ENCODE measurements around the gene CHMP2A.

The CHMP2A gene

DNA sequence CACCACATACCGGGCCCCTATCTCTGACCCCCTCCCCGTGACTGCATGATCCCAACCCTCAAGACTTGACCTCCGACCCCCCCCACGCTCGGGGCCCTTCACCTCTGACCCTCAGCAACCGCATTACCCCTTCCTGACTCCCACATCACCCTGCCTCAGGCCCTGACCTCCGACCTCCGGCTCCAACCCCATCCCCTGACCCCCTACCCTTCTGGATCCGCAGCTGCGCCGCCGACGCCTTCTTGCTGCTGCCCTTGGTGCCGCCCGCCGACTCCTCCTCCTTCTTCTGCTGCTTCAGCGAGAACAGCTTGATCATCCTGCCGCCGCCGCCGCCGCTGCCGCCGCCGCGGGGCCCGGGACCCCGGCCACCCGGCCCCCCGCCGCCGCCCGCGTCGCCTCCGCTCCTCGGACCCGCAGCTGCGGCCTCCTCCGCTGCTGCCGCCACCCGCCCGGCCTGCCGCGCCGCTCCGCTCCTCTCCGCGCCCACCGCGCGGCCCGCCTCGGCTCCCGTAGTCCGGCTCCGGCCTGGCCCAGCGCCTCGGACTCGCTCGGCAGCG, 3.2 kb upstream of the CHMP2A start, which contains the start of gene UBE2M (continued):
- TF ChIP-seq, protein P1, sequence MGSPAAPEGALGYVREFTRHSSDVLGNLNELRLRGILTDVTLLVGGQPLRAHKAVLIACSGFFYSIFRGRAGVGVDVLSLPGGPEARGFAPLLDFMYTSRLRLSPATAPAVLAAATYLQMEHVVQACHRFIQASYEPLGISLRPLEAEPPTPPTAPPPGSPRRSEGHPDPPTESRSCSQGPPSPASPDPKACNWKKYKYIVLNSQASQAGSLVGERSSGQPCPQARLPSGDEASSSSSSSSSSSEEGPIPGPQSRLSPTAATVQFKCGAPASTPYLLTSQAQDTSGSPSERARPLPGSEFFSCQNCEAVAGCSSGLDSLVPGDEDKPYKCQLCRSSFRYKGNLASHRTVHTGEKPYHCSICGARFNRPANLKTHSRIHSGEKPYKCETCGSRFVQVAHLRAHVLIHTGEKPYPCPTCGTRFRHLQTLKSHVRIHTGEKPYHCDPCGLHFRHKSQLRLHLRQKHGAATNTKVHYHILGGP (tag by site-specific recombination; IDR thresholded peaks at IDR 0.05) = no peak
- no peak for TF ChIP-seq ZNF274 (IDR thresholded peaks at IDR 0.05; ENCODE audit: low read length)
- no peak for TF ChIP-seq ZNF274 (tag by site-specific recombination; IDR thresholded peaks at IDR 0.05; ENCODE audit: borderline replicate concordance)
- no peak for TF ChIP-seq ZNF600 (tag by site-specific recombination; IDR thresholded peaks at IDR 0.05)
- TF ChIP-seq, protein P2, sequence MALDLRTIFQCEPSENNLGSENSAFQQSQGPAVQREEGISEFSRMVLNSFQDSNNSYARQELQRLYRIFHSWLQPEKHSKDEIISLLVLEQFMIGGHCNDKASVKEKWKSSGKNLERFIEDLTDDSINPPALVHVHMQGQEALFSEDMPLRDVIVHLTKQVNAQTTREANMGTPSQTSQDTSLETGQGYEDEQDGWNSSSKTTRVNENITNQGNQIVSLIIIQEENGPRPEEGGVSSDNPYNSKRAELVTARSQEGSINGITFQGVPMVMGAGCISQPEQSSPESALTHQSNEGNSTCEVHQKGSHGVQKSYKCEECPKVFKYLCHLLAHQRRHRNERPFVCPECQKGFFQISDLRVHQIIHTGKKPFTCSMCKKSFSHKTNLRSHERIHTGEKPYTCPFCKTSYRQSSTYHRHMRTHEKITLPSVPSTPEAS (tag by site-specific recombination; IDR thresholded peaks at IDR 0.05) = no peak
- TF ChIP-seq ZNF132 (tag by site-specific recombination; IDR thresholded peaks at IDR 0.05; ENCODE audit: borderline replicate concordance) = no peak
- TF ChIP-seq WT1 (tag by site-specific recombination; IDR thresholded peaks at IDR 0.05) = no peak
- TF ChIP-seq, protein P3, sequence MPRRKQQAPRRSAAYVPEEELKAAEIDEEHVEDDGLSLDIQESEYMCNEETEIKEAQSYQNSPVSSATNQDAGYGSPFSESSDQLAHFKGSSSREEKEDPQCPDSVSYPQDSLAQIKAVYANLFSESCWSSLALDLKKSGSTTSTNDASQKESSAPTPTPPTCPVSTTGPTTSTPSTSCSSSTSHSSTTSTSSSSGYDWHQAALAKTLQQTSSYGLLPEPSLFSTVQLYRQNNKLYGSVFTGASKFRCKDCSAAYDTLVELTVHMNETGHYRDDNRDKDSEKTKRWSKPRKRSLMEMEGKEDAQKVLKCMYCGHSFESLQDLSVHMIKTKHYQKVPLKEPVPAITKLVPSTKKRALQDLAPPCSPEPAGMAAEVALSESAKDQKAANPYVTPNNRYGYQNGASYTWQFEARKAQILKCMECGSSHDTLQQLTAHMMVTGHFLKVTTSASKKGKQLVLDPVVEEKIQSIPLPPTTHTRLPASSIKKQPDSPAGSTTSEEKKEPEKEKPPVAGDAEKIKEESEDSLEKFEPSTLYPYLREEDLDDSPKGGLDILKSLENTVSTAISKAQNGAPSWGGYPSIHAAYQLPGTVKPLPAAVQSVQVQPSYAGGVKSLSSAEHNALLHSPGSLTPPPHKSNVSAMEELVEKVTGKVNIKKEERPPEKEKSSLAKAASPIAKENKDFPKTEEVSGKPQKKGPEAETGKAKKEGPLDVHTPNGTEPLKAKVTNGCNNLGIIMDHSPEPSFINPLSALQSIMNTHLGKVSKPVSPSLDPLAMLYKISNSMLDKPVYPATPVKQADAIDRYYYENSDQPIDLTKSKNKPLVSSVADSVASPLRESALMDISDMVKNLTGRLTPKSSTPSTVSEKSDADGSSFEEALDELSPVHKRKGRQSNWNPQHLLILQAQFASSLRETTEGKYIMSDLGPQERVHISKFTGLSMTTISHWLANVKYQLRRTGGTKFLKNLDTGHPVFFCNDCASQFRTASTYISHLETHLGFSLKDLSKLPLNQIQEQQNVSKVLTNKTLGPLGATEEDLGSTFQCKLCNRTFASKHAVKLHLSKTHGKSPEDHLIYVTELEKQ (tag by site-specific recombination; IDR thresholded peaks at IDR 0.05; ENCODE audit: borderline replicate concordance) = peak; percentile 60
- no peak for TF ChIP-seq ZNF768 (tag by site-specific recombination; IDR thresholded peaks at IDR 0.05)
- no peak for TF ChIP-seq ZNF701 (tag by site-specific recombination; IDR thresholded peaks at IDR 0.05)
- TF ChIP-seq, protein P4, sequence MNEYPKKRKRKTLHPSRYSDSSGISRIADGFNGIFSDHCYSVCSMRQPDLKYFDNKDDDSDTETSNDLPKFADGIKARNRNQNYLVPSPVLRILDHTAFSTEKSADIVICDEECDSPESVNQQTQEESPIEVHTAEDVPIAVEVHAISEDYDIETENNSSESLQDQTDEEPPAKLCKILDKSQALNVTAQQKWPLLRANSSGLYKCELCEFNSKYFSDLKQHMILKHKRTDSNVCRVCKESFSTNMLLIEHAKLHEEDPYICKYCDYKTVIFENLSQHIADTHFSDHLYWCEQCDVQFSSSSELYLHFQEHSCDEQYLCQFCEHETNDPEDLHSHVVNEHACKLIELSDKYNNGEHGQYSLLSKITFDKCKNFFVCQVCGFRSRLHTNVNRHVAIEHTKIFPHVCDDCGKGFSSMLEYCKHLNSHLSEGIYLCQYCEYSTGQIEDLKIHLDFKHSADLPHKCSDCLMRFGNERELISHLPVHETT (tag by site-specific recombination; IDR thresholded peaks at IDR 0.05) = 0 out of 2 replicates have a peak, but pooled peaks have one; percentile 36
- no peak for TF ChIP-seq ZNF140 (tag by site-specific recombination; IDR thresholded peaks at IDR 0.05)
- TF ChIP-seq ZNF707 (tag by site-specific recombination; IDR thresholded peaks at IDR 0.05) = no peak
- no peak for TF ChIP-seq ZBTB17 (tag by site-specific recombination; IDR thresholded peaks at IDR 0.05)
- no peak for TF ChIP-seq KLF10 (tag by site-specific recombination; IDR thresholded peaks at IDR 0.05)
- no peak for TF ChIP-seq ZNF433 (tag by site-specific recombination; IDR thresholded peaks at IDR 0.05; ENCODE audit: low read depth)
- no peak for TF ChIP-seq ZNF341 (tag by site-specific recombination; IDR thresholded peaks at IDR 0.05; ENCODE audit: low read depth)
- TF ChIP-seq ZSCAN23 (tag by site-specific recombination; IDR thresholded peaks at IDR 0.05) = no peak
- no peak for TF ChIP-seq ZNF248 (tag by site-specific recombination; IDR thresholded peaks at IDR 0.05)
- TF ChIP-seq ZNF610 (tag by site-specific recombination; IDR thresholded peaks at IDR 0.05; ENCODE audit: borderline replicate concordance) = 0 out of 2 replicates have a peak, but pooled peaks have one; percentile 20
- no peak for TF ChIP-seq ZNF585B (tag by site-specific recombination; IDR thresholded peaks at IDR 0.05)
- TF ChIP-seq, protein P5, sequence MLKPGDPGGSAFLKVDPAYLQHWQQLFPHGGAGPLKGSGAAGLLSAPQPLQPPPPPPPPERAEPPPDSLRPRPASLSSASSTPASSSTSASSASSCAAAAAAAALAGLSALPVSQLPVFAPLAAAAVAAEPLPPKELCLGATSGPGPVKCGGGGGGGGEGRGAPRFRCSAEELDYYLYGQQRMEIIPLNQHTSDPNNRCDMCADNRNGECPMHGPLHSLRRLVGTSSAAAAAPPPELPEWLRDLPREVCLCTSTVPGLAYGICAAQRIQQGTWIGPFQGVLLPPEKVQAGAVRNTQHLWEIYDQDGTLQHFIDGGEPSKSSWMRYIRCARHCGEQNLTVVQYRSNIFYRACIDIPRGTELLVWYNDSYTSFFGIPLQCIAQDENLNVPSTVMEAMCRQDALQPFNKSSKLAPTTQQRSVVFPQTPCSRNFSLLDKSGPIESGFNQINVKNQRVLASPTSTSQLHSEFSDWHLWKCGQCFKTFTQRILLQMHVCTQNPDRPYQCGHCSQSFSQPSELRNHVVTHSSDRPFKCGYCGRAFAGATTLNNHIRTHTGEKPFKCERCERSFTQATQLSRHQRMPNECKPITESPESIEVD (tag by site-specific recombination; IDR thresholded peaks at IDR 0.05) = no peak
- no peak for TF ChIP-seq GLI4 (tag by site-specific recombination; IDR thresholded peaks at IDR 0.05)
- no peak for TF ChIP-seq ZNF37A (tag by site-specific recombination; IDR thresholded peaks at IDR 0.05)
- no peak for TF ChIP-seq ZNF747 (tag by site-specific recombination; IDR thresholded peaks at IDR 0.05)
- TF ChIP-seq, protein P6, sequence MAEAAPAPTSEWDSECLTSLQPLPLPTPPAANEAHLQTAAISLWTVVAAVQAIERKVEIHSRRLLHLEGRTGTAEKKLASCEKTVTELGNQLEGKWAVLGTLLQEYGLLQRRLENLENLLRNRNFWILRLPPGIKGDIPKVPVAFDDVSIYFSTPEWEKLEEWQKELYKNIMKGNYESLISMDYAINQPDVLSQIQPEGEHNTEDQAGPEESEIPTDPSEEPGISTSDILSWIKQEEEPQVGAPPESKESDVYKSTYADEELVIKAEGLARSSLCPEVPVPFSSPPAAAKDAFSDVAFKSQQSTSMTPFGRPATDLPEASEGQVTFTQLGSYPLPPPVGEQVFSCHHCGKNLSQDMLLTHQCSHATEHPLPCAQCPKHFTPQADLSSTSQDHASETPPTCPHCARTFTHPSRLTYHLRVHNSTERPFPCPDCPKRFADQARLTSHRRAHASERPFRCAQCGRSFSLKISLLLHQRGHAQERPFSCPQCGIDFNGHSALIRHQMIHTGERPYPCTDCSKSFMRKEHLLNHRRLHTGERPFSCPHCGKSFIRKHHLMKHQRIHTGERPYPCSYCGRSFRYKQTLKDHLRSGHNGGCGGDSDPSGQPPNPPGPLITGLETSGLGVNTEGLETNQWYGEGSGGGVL (tag by site-specific recombination; IDR thresholded peaks at IDR 0.05) = no peak
- TF ChIP-seq ZNF473 (tag by site-specific recombination; IDR thresholded peaks at IDR 0.05) = no peak
- 0 out of 2 replicates have a peak, but pooled peaks have one; percentile 4 for TF ChIP-seq ZEB2 (tag by site-specific recombination; IDR thresholded peaks at IDR 0.05)
- no peak for TF ChIP-seq ZNF521 (tag by site-specific recombination; IDR thresholded peaks at IDR 0.05)
- TF ChIP-seq ZNF555 (tag by site-specific recombination; conservative IDR thresholded peaks at IDR 0.05) = no peak
- no peak for TF ChIP-seq ZNF114 (tag by site-specific recombination; IDR thresholded peaks at IDR 0.05)
